ENCODE data around the gene TMEM42. TPM values are rescaled to one million over a fixed set of nuclear protein-coding genes. Genes with fewer than 3 reads are reported as not detected.

The TMEM42 gene
- total RNA-seq, 1 experiment from 2014 or later = 12.3 TPM

DNA sequence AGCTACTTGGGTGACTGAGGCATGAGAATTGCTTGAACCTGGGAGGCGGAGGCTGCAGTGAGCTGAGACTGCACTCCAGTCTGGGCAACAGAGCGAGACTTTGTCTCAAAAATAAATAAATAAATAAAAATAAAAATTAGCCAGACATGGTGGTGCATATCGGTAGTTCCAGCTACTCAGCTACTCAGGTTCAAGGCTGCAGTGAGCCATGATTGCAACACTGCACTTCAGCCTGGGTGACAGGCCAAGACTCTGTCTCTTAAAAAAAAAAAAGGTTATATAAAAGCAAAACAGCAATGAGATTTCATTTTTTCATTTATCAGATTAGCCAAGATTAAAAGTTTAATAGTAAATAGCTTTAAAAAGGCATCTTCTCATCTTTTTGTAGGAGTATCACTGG, 15.6 kb downstream of the TMEM42 start:
- Mint-ChIP-seq H3K4me1 (ENCODE audit: low read depth, unreplicated experiment) (peaks cover 2% of the 10 kb centered on the region), H3K36me3 (ENCODE audit: insufficient read depth, unreplicated experiment) (no peaks in the 10 kb centered on the region), H3K9me3 (ENCODE audit: low read depth, unreplicated experiment) (no peaks in the 10 kb centered on the region), H3K27ac (ENCODE audit: unreplicated experiment) (no peak overlapping the region), H3K4me3 (ENCODE audit: low read depth, unreplicated experiment) (no peak overlapping the region), H3K27me3 (ENCODE audit: unreplicated experiment) (no peaks in the 10 kb centered on the region)
- BruUV-seq (replicated peaks) = no TSS peak
- intact Hi-C loops (cut with micrococcal nuclease; ENCODE audit: unreplicated experiment) = no loop called here
- TF ChIP-seq, protein P1, sequence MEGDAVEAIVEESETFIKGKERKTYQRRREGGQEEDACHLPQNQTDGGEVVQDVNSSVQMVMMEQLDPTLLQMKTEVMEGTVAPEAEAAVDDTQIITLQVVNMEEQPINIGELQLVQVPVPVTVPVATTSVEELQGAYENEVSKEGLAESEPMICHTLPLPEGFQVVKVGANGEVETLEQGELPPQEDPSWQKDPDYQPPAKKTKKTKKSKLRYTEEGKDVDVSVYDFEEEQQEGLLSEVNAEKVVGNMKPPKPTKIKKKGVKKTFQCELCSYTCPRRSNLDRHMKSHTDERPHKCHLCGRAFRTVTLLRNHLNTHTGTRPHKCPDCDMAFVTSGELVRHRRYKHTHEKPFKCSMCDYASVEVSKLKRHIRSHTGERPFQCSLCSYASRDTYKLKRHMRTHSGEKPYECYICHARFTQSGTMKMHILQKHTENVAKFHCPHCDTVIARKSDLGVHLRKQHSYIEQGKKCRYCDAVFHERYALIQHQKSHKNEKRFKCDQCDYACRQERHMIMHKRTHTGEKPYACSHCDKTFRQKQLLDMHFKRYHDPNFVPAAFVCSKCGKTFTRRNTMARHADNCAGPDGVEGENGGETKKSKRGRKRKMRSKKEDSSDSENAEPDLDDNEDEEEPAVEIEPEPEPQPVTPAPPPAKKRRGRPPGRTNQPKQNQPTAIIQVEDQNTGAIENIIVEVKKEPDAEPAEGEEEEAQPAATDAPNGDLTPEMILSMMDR (IDR thresholded peaks at IDR 0.05; ENCODE audit: unreplicated experiment) = no peak
- DNase-seq = no peak
- CTCF ChIA-PET = interaction anchor here (0.6 to 0.7 kb wide), 2 partner anchors 140 to 1646 kb away, joined by 3 to 5 read pairs; no protein-coding TSS in a partner anchor

DNA sequence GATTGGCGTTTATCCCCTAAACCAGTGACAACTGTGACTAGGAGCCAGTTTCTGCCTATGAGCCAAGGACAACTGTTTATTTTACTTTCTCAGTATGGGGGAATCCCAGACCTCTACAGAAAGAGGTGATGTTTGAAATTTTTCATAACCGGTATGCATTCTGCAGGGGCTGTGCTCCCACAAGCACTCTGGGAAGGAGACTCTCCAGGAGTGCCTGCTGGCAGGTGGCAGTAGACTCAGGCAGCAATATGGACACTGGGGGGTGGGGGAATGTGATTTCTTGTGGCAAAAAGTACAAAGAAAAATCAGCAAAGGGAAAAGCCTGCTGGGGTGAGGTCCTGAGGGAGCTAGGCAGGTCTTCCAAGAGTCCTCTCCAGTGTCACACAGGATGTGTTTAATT, 18.6 kb downstream of the TMEM42 start:
- TF ChIP-seq, protein P1 (IDR thresholded peaks at IDR 0.05; ENCODE audit: unreplicated experiment) = no peak
- intact Hi-C loops (cut with micrococcal nuclease; ENCODE audit: unreplicated experiment) = no loop called here

DNA sequence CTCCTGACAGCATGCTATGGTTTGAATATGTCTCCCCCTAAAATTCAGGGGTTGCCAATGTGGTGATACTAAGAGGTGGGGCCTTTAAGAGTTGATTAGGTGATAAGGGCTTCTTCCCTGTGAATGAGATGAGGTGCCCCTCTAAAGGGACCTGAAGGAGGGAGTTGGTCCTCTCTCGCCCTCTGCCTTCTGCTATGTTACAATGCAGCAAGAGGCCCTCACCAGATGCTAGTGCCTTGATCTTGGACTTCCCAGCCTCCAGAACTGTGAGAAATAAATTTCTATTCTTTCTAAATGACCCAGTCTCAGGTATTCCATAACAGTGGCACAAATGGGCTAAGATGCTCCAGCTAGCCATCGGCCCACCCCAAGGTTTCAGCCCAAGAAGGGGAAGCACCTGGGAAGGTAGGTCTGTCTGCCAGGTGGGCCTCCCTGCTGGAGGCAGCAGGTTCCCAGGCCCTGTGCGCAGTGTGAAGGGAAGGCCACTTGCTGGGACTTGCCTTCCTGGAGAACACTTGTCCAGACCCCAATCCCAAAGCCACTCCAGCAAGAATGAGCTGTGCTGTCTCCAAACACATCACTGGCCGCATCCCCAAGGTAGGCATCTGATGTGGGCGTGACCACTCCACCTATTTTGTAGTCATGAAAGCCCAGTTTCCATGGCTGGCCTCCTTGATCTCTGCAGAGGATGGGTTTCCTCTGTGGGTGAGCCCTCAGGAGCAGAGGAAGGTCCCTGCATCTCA, 21.7 kb downstream of the TMEM42 start:
- BruUV-seq (replicated peaks) = TSS peak; percentile 69
- Mint-ChIP-seq H3K4me1 (ENCODE audit: low read depth, unreplicated experiment) (peaks cover 34% of the 10 kb centered on the region), H3K27me3 (ENCODE audit: unreplicated experiment) (no peaks in the 10 kb centered on the region), H3K9me3 (ENCODE audit: low read depth, unreplicated experiment) (no peaks in the 10 kb centered on the region), H3K27ac (ENCODE audit: unreplicated experiment) (peak overlapping the region; percentile 74), H3K4me3 (ENCODE audit: low read depth, unreplicated experiment) (peak overlapping the region; percentile 12), H3K36me3 (ENCODE audit: insufficient read depth, unreplicated experiment) (peaks cover 27% of the 10 kb centered on the region)
- TF ChIP-seq, protein P1 (IDR thresholded peaks at IDR 0.05; ENCODE audit: unreplicated experiment) = no peak
- CTCF ChIA-PET = no interaction called here
- DNase-seq = peak; percentile 7
- intact Hi-C loops (cut with micrococcal nuclease; ENCODE audit: unreplicated experiment) = no loop called here

More for the DNA sequence above, 18.6 kb downstream of the TMEM42 start:
- Mint-ChIP-seq H3K27ac (ENCODE audit: unreplicated experiment) (no peak overlapping the region), H3K4me1 (ENCODE audit: low read depth, unreplicated experiment) (peaks cover 11% of the 10 kb centered on the region), H3K36me3 (ENCODE audit: insufficient read depth, unreplicated experiment) (peaks cover 15% of the 10 kb centered on the region), H3K27me3 (ENCODE audit: unreplicated experiment) (no peaks in the 10 kb centered on the region), H3K9me3 (ENCODE audit: low read depth, unreplicated experiment) (no peaks in the 10 kb centered on the region), H3K4me3 (ENCODE audit: low read depth, unreplicated experiment) (no peak overlapping the region)
- DNase-seq = peak; percentile 8
- no TSS peak for BruUV-seq (replicated peaks)
- CTCF ChIA-PET = no interaction called here

DNA sequence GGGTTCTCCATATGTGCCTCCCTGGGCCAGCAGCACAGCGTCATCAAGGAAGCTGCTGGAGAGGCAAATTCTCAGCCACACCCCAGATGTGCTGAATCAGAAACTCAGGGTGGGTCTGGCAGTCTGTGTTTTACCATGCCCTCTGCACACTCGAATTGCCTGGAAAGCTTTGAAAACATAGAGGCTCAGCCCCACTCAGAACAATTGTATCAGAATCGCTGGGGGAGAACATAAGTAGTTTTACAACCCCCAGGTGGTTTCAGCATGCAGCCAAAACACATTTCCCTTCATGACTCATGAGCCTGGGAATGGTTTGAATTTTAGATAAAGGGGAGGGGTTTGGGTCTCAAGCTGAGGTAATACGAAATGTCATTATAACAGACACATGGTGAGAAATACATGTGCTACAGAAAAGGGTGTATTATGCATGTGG, 22.3 kb downstream of the TMEM42 start:
- CTCF ChIA-PET = interaction anchor here (0.5 kb wide), 1 partner anchor 22 kb away, joined by 3 read pairs; the partner anchor contains the start of gene TMEM42
- peak overlapping the region; percentile 12 for H3K4me3 Mint-ChIP-seq (ENCODE audit: low read depth, unreplicated experiment)
- intact Hi-C loops (cut with micrococcal nuclease; ENCODE audit: unreplicated experiment) = loop anchor here (2.0 kb wide), 1 partner anchor 31 kb away; no protein-coding TSS in a partner anchor

More for the DNA sequence above, 22.3 kb downstream of the TMEM42 start:
- H3K4me1 Mint-ChIP-seq (ENCODE audit: low read depth, unreplicated experiment) = peaks cover 34% of the 10 kb centered on the region
- H3K9me3 Mint-ChIP-seq (ENCODE audit: low read depth, unreplicated experiment) = no peaks in the 10 kb centered on the region
- peaks cover 27% of the 10 kb centered on the region for H3K36me3 Mint-ChIP-seq (ENCODE audit: insufficient read depth, unreplicated experiment)
- H3K27ac Mint-ChIP-seq (ENCODE audit: unreplicated experiment) = peak overlapping the region; percentile 74
- no TSS peak for BruUV-seq (replicated peaks)
- peak; percentile 68 for DNase-seq
- TF ChIP-seq, protein P1 (IDR thresholded peaks at IDR 0.05; ENCODE audit: unreplicated experiment) = no peak
- H3K27me3 Mint-ChIP-seq (ENCODE audit: unreplicated experiment) = no peaks in the 10 kb centered on the region
